KBM-7 (cell line): Measurements from ENCODE around the gene CDH13.

Source experiments
- DNase-seq: peaks from one replicate; pipeline ENCODE4 v3.0.0-alpha.2; 2015
- in situ Hi-C: fragments of 300-500 bp; cut with MboI; formaldehyde crosslinking; loops from 2 replicates; pipeline ENCODE4 v1.14.3; 2020; ENCODE audit warnings: low sequenced_read_pairs, low pct_unique_long_range_greater_than_20kb, mixed read lengths

Gene CDH13

GRCh38 chr16:83730812-83731211 lies 1104.0 kb downstream of the CDH13 start:
- in situ Hi-C loops = no loop called here
- no peak for DNase-seq

GRCh38 chr16:83732536-83732935 lies 1105.8 kb downstream of the CDH13 start:
- in situ Hi-C loops = no loop called here
- DNase-seq = no peak

GRCh38 chr16:83733301-83733700 lies 1106.5 kb downstream of the CDH13 start:
- in situ Hi-C loops = no loop called here
- peak; percentile 9 for DNase-seq

GRCh38 chr16:83734136-83734535 lies 1107.4 kb downstream of the CDH13 start:
- DNase-seq = no peak
- in situ Hi-C loops = no loop called here

- in situ Hi-C loops = no loop called here
- no peak for DNase-seq
Observed at GRCh38 chr16:83737729-83738354, 1111.1 kb downstream of the CDH13 start.

GRCh38 chr16:83738923-83739503 lies 1112.2 kb downstream of the CDH13 start:
- no peak for DNase-seq
- in situ Hi-C loops = no loop called here

- in situ Hi-C loops = no loop called here
- no peak for DNase-seq
Observed at GRCh38 chr16:83742124-83742899, 1115.5 kb downstream of the CDH13 start.

GRCh38 chr16:83743241-83743640 lies 1116.5 kb downstream of the CDH13 start:
- in situ Hi-C loops = no loop called here

GRCh38 chr16:83743720-83744119 lies 1117.0 kb downstream of the CDH13 start:
- in situ Hi-C loops = no loop called here
- no peak for DNase-seq

More at GRCh38 chr16:83743241-83743640, 1116.5 kb downstream of the CDH13 start:
- no peak for DNase-seq

GRCh38 chr16:83744441-83744981 lies 1117.7 kb downstream of the CDH13 start:
- no peak for DNase-seq
- in situ Hi-C loops = no loop called here

- in situ Hi-C loops = no loop called here
- no peak for DNase-seq
Observed at GRCh38 chr16:83746611-83747010, 1119.8 kb downstream of the CDH13 start.

GRCh38 chr16:83747936-83748335 lies 1121.2 kb downstream of the CDH13 start:
- in situ Hi-C loops = no loop called here
- DNase-seq = no peak

GRCh38 chr16:83755391-83755790 lies 1128.6 kb downstream of the CDH13 start:
- DNase-seq = no peak
- in situ Hi-C loops = no loop called here

GRCh38 chr16:83762141-83762991 lies 1135.6 kb downstream of the CDH13 start:
- in situ Hi-C loops = no loop called here
- DNase-seq = no peak

GRCh38 chr16:83762992-83763358 lies 1136.2 kb downstream of the CDH13 start:
- in situ Hi-C loops = no loop called here
- no peak for DNase-seq

- DNase-seq = no peak
- in situ Hi-C loops = no loop called here
Observed at GRCh38 chr16:83768986-83769385, 1142.2 kb downstream of the CDH13 start.

- in situ Hi-C loops = no loop called here
- peak; percentile 23 for DNase-seq
Observed at GRCh38 chr16:83769397-83770008, 1142.7 kb downstream of the CDH13 start.

GRCh38 chr16:83771306-83771942 lies 1144.7 kb downstream of the CDH13 start:
- in situ Hi-C loops = no loop called here
- DNase-seq = no peak
